Loucy (cell line): ENCODE measurements around the gene CORO2B.
"Not testable (repeated sequence)": the region's sequence is repeated elsewhere in the genome, so short reads cannot be mapped to it uniquely, and the experiment has no call there.

Experiments
- EZH2phosphoT487 ChIP-seq: fragments of 200-600 bp; IDR thresholded peaks from 2 replicates; pipeline ENCODE4 v1.6.1; 2018; ENCODE audit warnings: antibody characterized with exemption, mild to moderate bottlenecking, moderate library complexity, borderline replicate concordance
- TF ChIP-seq, protein P1 (sequence below): fragments of 200-600 bp; sonication (generic); conservative IDR thresholded peaks from 2 replicates; pipeline ENCODE4 v1.5.1; 2014; ENCODE audit warnings: mild to moderate bottlenecking, antibody characterized with exemption, low read length

- TF ChIP-seq, protein P1, sequence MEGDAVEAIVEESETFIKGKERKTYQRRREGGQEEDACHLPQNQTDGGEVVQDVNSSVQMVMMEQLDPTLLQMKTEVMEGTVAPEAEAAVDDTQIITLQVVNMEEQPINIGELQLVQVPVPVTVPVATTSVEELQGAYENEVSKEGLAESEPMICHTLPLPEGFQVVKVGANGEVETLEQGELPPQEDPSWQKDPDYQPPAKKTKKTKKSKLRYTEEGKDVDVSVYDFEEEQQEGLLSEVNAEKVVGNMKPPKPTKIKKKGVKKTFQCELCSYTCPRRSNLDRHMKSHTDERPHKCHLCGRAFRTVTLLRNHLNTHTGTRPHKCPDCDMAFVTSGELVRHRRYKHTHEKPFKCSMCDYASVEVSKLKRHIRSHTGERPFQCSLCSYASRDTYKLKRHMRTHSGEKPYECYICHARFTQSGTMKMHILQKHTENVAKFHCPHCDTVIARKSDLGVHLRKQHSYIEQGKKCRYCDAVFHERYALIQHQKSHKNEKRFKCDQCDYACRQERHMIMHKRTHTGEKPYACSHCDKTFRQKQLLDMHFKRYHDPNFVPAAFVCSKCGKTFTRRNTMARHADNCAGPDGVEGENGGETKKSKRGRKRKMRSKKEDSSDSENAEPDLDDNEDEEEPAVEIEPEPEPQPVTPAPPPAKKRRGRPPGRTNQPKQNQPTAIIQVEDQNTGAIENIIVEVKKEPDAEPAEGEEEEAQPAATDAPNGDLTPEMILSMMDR: not testable (repeated sequence)
- TF ChIP-seq EZH2phosphoT487: not testable (repeated sequence)
Measured at GRCh38 chr15:68647361-68647760, 68.6 kb downstream of the CORO2B start.
